OCI-LY3 (cell line): ENCODE data around the gene TSPAN14.

Experiments used
- H2AFZ ChIP-seq: fragments of 200-600, 300-600 bp; shearing (Covaris generic); 2 replicates; pipeline ENCODE4 v1.6.0; 2014; ENCODE audit warnings: antibody characterized with exemption, low read depth, low read length
- H3K27ac ChIP-seq: fragments of 200-600, 300-600 bp; sonication (generic); 2 replicates; pipeline ENCODE4 v1.5.1; 2014; ENCODE audit warnings: mild to moderate bottlenecking, low read length, moderate library complexity, mixed read lengths
- H3K27me3 ChIP-seq: fragments of 200-600, 300-600 bp; sonication (generic); 2 replicates; pipeline ENCODE4 v1.6.1; 2014; ENCODE audit warnings: low read depth, low read length, mixed read lengths
- H3K36me3 ChIP-seq: fragments of 200-600, 300-600 bp; sonication (generic); replicated peaks from 2 replicates; pipeline ENCODE3; 2014; ENCODE audit warnings: low read depth, low read length, mixed read lengths
- H3K4me1 ChIP-seq: fragments of 300-600, 200-600 bp; sonication (generic); 2 replicates; pipeline ENCODE4 v1.6.1; 2014; ENCODE audit warnings: low read length, mixed read lengths
- H3K4me2 ChIP-seq: fragments of 200-600, 300-600 bp; sonication (generic); 2 replicates; pipeline ENCODE4 v1.6.1; 2014; ENCODE audit warnings: low read length, mixed read lengths
- H3K4me3 ChIP-seq: fragments of 300-600, 200-600 bp; sonication (generic); 2 replicates; pipeline ENCODE4 v1.5.1; 2014; ENCODE audit warnings: antibody characterized with exemption, mild to moderate bottlenecking, low read length, moderate library complexity
- H3K79me2 ChIP-seq: fragments of 300-600, 200-600 bp; shearing (Covaris generic); 2 replicates; pipeline ENCODE4 v1.6.1; 2014; ENCODE audit warnings: mild to moderate bottlenecking, low read length, mixed read lengths
- H3K9ac ChIP-seq: fragments of 300-600, 200-600 bp; shearing (Covaris generic); 2 replicates; pipeline ENCODE4 v1.6.0; 2014; ENCODE audit warnings: mild to moderate bottlenecking, low read length, moderate library complexity
- H3K9me3 ChIP-seq: fragments of 200-600, 300-600 bp; shearing (Covaris generic); 2 replicates; pipeline ENCODE4 v1.6.1; 2014; ENCODE audit warnings: low read length, mixed read lengths; ENCODE audit not compliant: insufficient read depth
- H4K20me1 ChIP-seq: fragments of 200-600, 300-600 bp; sonication (generic); 2 replicates; pipeline ENCODE4 v1.6.1; 2016; ENCODE audit warnings: low read length, mixed read lengths; ENCODE audit not compliant: insufficient read depth
- EZH2phosphoT487 ChIP-seq: fragments of 200-600 bp; shearing (Covaris generic); IDR thresholded peaks from 2 replicates; pipeline ENCODE4 v1.6.1; 2018; ENCODE audit warnings: antibody characterized with exemption, mixed run types, low read depth
- TF ChIP-seq, protein P1 (sequence below): fragments of 200-600, 300-600 bp; sonication (generic); IDR thresholded peaks from 2 replicates; pipeline ENCODE4 v1.5.1; 2014; ENCODE audit warnings: antibody characterized with exemption, low read length, low read depth

The TSPAN14 gene

DNA sequence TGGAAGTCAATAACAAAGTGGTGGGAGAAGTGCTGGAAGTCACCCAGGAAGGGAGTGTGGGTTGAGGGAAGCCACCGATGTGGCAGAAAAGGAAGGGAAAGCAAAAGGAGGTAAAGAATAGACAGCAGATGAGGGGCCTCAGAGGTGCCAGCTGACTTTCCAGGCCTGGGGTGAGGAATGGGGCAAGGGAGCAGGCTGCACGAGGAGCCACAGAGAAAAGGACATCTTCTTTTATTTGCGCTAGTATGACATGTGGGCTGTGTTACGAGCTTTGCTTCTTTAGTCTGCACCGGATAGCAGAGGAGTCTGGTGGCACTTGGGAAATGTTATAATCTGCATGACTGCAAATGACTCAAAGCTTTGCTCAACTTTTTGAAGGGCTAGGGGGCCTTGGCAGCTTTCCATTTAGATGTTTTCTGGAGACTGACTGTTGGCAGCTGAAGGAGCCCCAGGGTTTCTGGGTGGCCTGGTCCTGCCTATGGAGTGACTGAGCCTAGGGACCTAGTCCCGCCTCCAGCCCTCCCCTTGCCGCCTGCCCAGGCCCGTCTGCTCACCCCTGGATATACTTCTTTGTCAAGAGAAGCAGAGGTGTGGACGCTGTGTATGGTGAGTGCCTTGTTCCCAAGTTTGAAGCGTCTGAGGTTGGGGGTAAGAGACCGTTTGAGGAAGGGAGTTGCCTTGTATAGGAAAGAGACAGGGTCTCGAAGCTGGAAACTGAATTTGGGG is 40.7 kb upstream of the TSPAN14 start:
- H3K27ac ChIP-seq: no peak overlapping the region
- no peaks in the 10 kb centered on the region for H4K20me1 ChIP-seq
- TF ChIP-seq EZH2phosphoT487: no peak
- TF ChIP-seq, protein P1, sequence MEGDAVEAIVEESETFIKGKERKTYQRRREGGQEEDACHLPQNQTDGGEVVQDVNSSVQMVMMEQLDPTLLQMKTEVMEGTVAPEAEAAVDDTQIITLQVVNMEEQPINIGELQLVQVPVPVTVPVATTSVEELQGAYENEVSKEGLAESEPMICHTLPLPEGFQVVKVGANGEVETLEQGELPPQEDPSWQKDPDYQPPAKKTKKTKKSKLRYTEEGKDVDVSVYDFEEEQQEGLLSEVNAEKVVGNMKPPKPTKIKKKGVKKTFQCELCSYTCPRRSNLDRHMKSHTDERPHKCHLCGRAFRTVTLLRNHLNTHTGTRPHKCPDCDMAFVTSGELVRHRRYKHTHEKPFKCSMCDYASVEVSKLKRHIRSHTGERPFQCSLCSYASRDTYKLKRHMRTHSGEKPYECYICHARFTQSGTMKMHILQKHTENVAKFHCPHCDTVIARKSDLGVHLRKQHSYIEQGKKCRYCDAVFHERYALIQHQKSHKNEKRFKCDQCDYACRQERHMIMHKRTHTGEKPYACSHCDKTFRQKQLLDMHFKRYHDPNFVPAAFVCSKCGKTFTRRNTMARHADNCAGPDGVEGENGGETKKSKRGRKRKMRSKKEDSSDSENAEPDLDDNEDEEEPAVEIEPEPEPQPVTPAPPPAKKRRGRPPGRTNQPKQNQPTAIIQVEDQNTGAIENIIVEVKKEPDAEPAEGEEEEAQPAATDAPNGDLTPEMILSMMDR: no peak
- no peak overlapping the region for H2AFZ ChIP-seq
- no peaks in the 10 kb centered on the region for H3K79me2 ChIP-seq
- H3K9me3 ChIP-seq: no peaks in the 10 kb centered on the region
- no peak overlapping the region for H3K4me3 ChIP-seq
- no peak overlapping the region for H3K4me2 ChIP-seq
- no peaks in the 10 kb centered on the region for H3K4me1 ChIP-seq
- no peaks in the 10 kb centered on the region for H3K27me3 ChIP-seq
- no peak overlapping the region for H3K9ac ChIP-seq
- no peaks in the 10 kb centered on the region for H3K36me3 ChIP-seq

DNA sequence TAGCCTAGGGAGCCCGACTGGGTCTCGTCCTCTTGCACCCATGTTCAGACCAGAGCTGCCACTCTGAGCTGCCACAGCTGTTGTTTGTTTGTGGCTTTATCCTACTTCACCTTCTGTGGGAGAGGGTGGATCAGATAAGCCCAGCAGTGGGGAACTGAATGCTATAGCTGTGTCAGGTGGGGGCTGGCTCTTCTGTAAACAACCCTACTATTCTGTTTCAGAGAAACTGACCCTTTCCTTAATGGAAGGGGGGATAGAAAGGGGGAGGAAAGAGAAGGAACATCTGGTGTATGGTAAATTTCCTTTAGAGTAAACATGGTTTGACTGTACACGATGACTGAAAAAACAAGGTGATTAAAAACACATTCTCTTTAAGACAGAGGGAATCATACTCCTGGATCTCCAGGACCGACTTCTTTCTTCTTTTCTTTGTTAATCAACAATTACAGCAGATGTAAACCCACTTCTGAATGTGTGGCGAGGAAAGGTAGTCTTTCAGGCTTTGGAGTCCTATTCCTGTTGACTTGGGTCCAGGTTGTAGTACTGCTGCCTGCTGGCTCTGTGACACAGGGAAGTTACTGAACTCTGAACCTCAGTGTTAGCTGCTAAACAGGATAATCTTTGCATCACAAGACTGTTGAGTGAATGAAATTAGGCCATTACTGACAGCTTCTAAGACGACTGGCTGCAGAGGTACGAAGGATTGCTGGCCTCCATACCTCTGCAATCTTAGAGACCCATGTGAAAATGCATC is 39.8 kb upstream of the TSPAN14 start:
- Histone ChIP-seq H3K4me1 (no peaks in the 10 kb centered on the region), H3K9ac (no peak overlapping the region), H4K20me1 (no peaks in the 10 kb centered on the region), H3K79me2 (no peaks in the 10 kb centered on the region), H3K36me3 (no peaks in the 10 kb centered on the region), H2AFZ (no peak overlapping the region), H3K27me3 (no peaks in the 10 kb centered on the region), H3K9me3 (no peaks in the 10 kb centered on the region), H3K27ac (no peak overlapping the region), H3K4me3 (no peak overlapping the region), H3K4me2 (no peak overlapping the region)
- TF ChIP-seq, protein P1: no peak
- no peak for TF ChIP-seq EZH2phosphoT487

DNA sequence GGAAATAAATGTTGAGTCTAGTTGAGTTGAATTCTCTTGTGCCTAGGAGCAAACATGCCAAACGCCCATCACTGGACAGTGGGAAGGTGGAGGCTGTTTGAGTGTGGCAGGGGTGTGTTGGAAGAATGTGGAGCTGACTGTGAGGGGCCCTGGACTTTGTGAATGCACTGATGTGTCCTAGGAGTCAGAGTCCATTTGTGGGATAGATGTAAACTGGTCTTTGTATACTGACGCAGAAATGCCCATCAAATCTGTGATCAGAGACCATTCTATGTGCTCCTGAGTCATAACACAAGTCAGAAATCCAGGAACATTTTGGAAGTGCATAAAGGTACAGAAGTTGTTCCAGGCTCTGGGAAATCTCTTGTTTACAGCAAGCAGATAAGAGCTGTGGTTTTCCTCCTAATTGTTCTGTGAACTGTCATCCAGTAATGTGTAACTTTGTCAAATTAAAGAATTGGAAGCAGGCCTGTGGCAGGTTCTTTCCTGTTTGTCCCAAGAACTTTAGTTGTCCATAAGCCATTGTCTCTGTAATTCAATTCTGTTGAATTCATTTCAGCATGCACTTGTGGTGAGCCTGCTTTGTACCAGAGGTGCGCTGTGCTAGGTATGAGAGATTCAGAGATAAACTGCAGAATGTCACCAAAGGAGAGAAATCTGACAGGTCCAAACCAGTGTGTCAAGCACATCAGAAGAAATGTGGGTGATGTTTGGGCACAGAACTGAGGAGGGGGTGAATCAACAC is 38.2 kb upstream of the TSPAN14 start:
- Histone ChIP-seq H3K9me3 (no peaks in the 10 kb centered on the region), H3K9ac (no peak overlapping the region), H3K79me2 (no peaks in the 10 kb centered on the region), H3K27me3 (no peaks in the 10 kb centered on the region), H3K4me3 (no peak overlapping the region), H3K27ac (no peak overlapping the region), H4K20me1 (no peaks in the 10 kb centered on the region), H3K36me3 (no peaks in the 10 kb centered on the region), H3K4me1 (no peaks in the 10 kb centered on the region; the same call in 1 of the 2 replicates), H2AFZ (no peak overlapping the region), H3K4me2 (no peak overlapping the region)
- TF ChIP-seq, protein P1: no peak
- no peak for TF ChIP-seq EZH2phosphoT487
